SK-N-SH (cell line): ENCODE data around the gene KMT2A. TPM values are rescaled to one million over a fixed set of nuclear protein-coding genes. Genes with fewer than 3 reads are reported as not detected.

Experiments
- CTCF ChIA-PET: fragments of 300-600, 350-600 bp; formaldehyde crosslinking; extraction: SDS; loops from one replicate; lab custom pipeline; 2021; lab: Yijun Ruan, JAX
- POLR2A ChIA-PET: fragments of 350-600 bp; sonication (Branson Sonifier 250); formaldehyde crosslinking; extraction: SDS; loops from one replicate; lab custom pipeline; 2020; ENCODE audit warnings: antibody characterized with exemption, inconsistent platforms; lab: Yijun Ruan, JAX
- DNase-seq: peaks from one replicate; pipeline ENCODE4 v3.0.0; 2012
- H2AFZ ChIP-seq: fragments of 200-600 bp; sonication (generic); 2 replicates; pipeline ENCODE4 v1.8.1; 2016; ENCODE audit warnings: antibody characterized with exemption, mild to moderate bottlenecking, low read depth
- H3F3A ChIP-seq: fragments of 200-600 bp; sonication (generic); replicated peaks from 2 replicates; pipeline ENCODE3; 2016; ENCODE audit warnings: antibody characterized with exemption, mild to moderate bottlenecking; ENCODE audit not compliant: insufficient read depth
- H3K27ac ChIP-seq, 2 experiments: fragments of 200-500 bp in 1 of 2; fragments of 200-600 bp in 1 of 2; sonication (Bioruptor generic) in 1 of 2; sonication (generic), shearing (Covaris generic) in 1 of 2; 2 replicates each; pipeline versions ENCODE4 v1.5.1 to v1.6.1; 2014 to 2016; ENCODE audit warnings: low read depth in 2 of 2, inconsistent platforms in 1 of 2, low read length in 1 of 2, mild to moderate bottlenecking in 1 of 2, mixed read lengths in 1 of 2
- H3K27me3 ChIP-seq: fragments of 200-600 bp; sonication (generic), shearing (Covaris generic); 2 replicates; pipeline ENCODE4 v1.6.1; 2016; ENCODE audit warnings: mixed run types; ENCODE audit not compliant: insufficient read depth
- H3K36me3 ChIP-seq, 2 experiments: fragments of 200-500 bp in 1 of 2; fragments of 200-600 bp in 1 of 2; sonication (Bioruptor generic) in 1 of 2; sonication (generic) in 1 of 2; replicated peaks in 1 of 2; 2 replicates each; pipeline versions ENCODE3 to v1.5.1; 2014 to 2016; ENCODE audit warnings: low read length in 1 of 2, mild to moderate bottlenecking in 1 of 2; ENCODE audit not compliant: insufficient read depth in 2 of 2, control insufficient read depth in 1 of 2
- H3K4me1 ChIP-seq, 2 experiments: fragments of 200-500 bp in 1 of 2; fragments of 200-600 bp in 1 of 2; sonication (Bioruptor generic) in 1 of 2; sonication (generic), shearing (Covaris generic) in 1 of 2; 2 replicates each; pipeline versions ENCODE4 v1.5.1 to v1.6.1; 2014 to 2016; ENCODE audit warnings: low read depth in 1 of 2, low read length in 1 of 2, mixed run types in 1 of 2; ENCODE audit not compliant: insufficient read depth in 2 of 2, control insufficient read depth in 1 of 2
- H3K4me2 ChIP-seq: fragments of 200-600 bp; sonication (generic), shearing (Covaris generic); 2 replicates; pipeline ENCODE4 v1.6.1; 2017; ENCODE audit warnings: mixed run types
- H3K4me3 ChIP-seq, 2 experiments: fragments of 200-500 bp in 1 of 2; fragments of 200-600 bp in 1 of 2; sonication (Bioruptor generic) in 1 of 2; sonication (generic), shearing (Covaris generic) in 1 of 2; 2 replicates each; pipeline versions ENCODE4 v1.5.1 to v1.8.1; 2014 to 2016; ENCODE audit warnings: low read depth in 2 of 2, inconsistent platforms in 1 of 2, low read length in 1 of 2, mild to moderate bottlenecking in 1 of 2, mixed read lengths in 1 of 2, moderate library complexity in 1 of 2
- H3K79me2 ChIP-seq: fragments of 200-600 bp; sonication (generic); 2 replicates; pipeline ENCODE4 v1.8.1; 2017; ENCODE audit warnings: mild to moderate bottlenecking; ENCODE audit not compliant: insufficient read depth
- H3K9ac ChIP-seq: fragments of 200-600 bp; sonication (generic); 2 replicates; pipeline ENCODE4 v1.6.1; 2017; ENCODE audit warnings: mixed run types
- H3K9me2 ChIP-seq: fragments of 200-600 bp; sonication (generic); 2 replicates; pipeline ENCODE4 v1.6.1; 2017; ENCODE audit warnings: mixed run types
- H3K9me3 ChIP-seq: fragments of 200-600 bp; sonication (generic); 2 replicates; pipeline ENCODE4 v1.6.1; 2017; ENCODE audit warnings: mixed run types, mild to moderate bottlenecking, moderate library complexity
- H4K20me1 ChIP-seq: fragments of 200-600 bp; sonication (generic); 2 replicates; pipeline ENCODE4 v1.6.1; 2017; ENCODE audit warnings: mild to moderate bottlenecking, mixed run types; ENCODE audit not compliant: insufficient read depth
- CHD2 ChIP-seq: fragments of 150-350 bp; IDR thresholded peaks from 2 replicates; pipeline ENCODE4 v1.6.1; 2018; ENCODE audit warnings: low read length; ENCODE audit not compliant: partially characterized antibody
- ELF1 ChIP-seq: IDR thresholded peaks from 2 replicates; pipeline ENCODE4 v1.4.0; 2012
- EP300 ChIP-seq, 2 experiments: IDR thresholded peaks; 2 replicates each; pipeline versions ENCODE4 v1.4.0 to v1.6.1; 2012; ENCODE audit warnings: borderline replicate concordance in 1 of 2, low read depth in 1 of 2, low read length in 1 of 2
- EZH2phosphoT487 ChIP-seq: fragments of 200-600 bp; sonication (generic); IDR thresholded peaks from 2 replicates; pipeline ENCODE4 v1.6.1; 2017; ENCODE audit warnings: low read depth, mixed run types, mild to moderate bottlenecking, antibody characterized with exemption, moderate library complexity, borderline replicate concordance
- FOSL2 ChIP-seq: IDR thresholded peaks from 2 replicates; pipeline ENCODE4 v1.4.0; 2012; ENCODE audit warnings: low read depth, mild to moderate bottlenecking, moderate library complexity, borderline replicate concordance
- FOXJ3 ChIP-seq: sonication (generic); formaldehyde crosslinking; IDR thresholded peaks from 2 replicates; pipeline ENCODE4 v1.5.1; 2020; ENCODE audit warnings: mild to moderate bottlenecking, missing genetic modification reagents
- FOXM1 ChIP-seq: IDR thresholded peaks from 2 replicates; pipeline ENCODE4 v1.4.0; 2012; ENCODE audit warnings: low read depth, mild to moderate bottlenecking
- IRF3 ChIP-seq: fragments of 150-350 bp; IDR thresholded peaks from 2 replicates; pipeline ENCODE4 v1.6.1; 2016; ENCODE audit warnings: mild to moderate bottlenecking, low read depth, low read length
- MEF2A ChIP-seq: IDR thresholded peaks from 2 replicates; pipeline ENCODE4 v1.4.0; 2012; ENCODE audit warnings: low read depth, borderline replicate concordance
- MXI1 ChIP-seq: IDR thresholded peaks from 2 replicates; pipeline ENCODE4 v1.6.1; 2012; ENCODE audit warnings: mild to moderate bottlenecking, low read depth, low read length, improper control_type of control experiment
- NFIC ChIP-seq: IDR thresholded peaks from 2 replicates; pipeline ENCODE4 v1.4.0; 2012; ENCODE audit warnings: borderline replicate concordance
- PBX3 ChIP-seq: IDR thresholded peaks from 2 replicates; pipeline ENCODE4; 2012
- RAD21 ChIP-seq: IDR thresholded peaks from 2 replicates; pipeline ENCODE4 v1.6.1; 2012; ENCODE audit warnings: mild to moderate bottlenecking, low read length
- RCOR1 ChIP-seq: fragments of 150-350 bp; IDR thresholded peaks from 2 replicates; pipeline ENCODE4 v1.6.1; 2017; ENCODE audit warnings: antibody characterized with exemption, low read length
- RFX5 ChIP-seq: IDR thresholded peaks from 2 replicates; pipeline ENCODE4 v1.6.1; 2012; ENCODE audit warnings: mild to moderate bottlenecking, improper control_type of control experiment, low read length
- SIN3A ChIP-seq: IDR thresholded peaks from 2 replicates; pipeline ENCODE4 v1.6.1; 2012; ENCODE audit warnings: low read depth, mild to moderate bottlenecking, low read length, moderate library complexity, borderline replicate concordance
- SMC3 ChIP-seq: IDR thresholded peaks from 2 replicates; pipeline ENCODE4 v1.6.1; 2012; ENCODE audit warnings: low read depth, low read length, improper control_type of control experiment
- TCF12 ChIP-seq: IDR thresholded peaks from 2 replicates; pipeline ENCODE4 v1.4.0; 2012
- YY1 ChIP-seq: IDR thresholded peaks from 2 replicates; pipeline ENCODE4 v1.4.0; 2012; ENCODE audit warnings: low read depth, mild to moderate bottlenecking
- WGBS: methylation state at CpG from one replicate; pipeline ENCODE4 v1.1.6; 2017; ENCODE audit warnings: low lambda C conversion rate; 5-methylcytosine and 5-hydroxymethylcytosine counted together
- polyA plus RNA-seq, 3 experiments: library from polyadenylated mRNA; depleted of rRNA; stranded (reverse); fragments of >200 nt; gene quantifications; 2 replicates each; pipeline ENCODE4 v1.2.3, GENCODE V29; 2012
- TF ChIP-seq, protein P1 (sequence below): IDR thresholded peaks from 2 replicates; pipeline ENCODE4 v1.4.0; 2012; ENCODE audit warnings: low read depth, borderline replicate concordance
- TF ChIP-seq, protein P2 (sequence below): fragments of 150-350 bp; IDR thresholded peaks from 2 replicates; pipeline ENCODE4 v1.6.1; 2017; ENCODE audit warnings: antibody characterized with exemption, low read length, low read depth, borderline replicate concordance

KMT2A gene
- polyA plus RNA-seq, 1 of the 3 experiments (the other 2 are of a cell fraction) = 15.7 TPM

DNA sequence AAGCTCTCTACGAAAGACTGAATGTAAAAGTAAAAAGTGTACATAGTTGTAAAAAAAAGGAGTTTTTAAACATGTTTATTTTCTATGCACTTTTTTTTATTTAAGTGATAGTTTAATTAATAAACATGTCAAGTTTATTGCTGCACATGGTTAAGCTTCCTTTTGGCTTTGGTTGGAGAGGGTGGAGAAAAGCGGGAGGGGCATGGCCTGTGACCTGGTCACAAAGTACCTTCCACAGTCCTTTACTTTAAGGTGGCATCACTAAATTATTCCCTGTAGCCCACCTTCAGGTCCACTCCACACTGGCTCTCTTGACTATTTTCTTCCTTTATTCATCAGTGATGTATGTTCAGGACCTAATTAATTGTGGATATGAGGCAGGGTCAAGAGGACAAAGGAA lies 90.4 kb downstream of the KMT2A start:
- WGBS = 97% methylated on average over 2 of the region's 2 CpGs
- peaks cover 38 to 58% of the 10 kb centered on the region in 2 experiments for H3K36me3 ChIP-seq
- no peak overlapping the region for H3K27ac ChIP-seq
- peaks cover 17% of the 10 kb centered on the region for H3F3A ChIP-seq
- no peak overlapping the region for H3K4me2 ChIP-seq
- H3K27me3 ChIP-seq = no peaks in the 10 kb centered on the region
- TF ChIP-seq TCF12 (no peak), MEF2A (no peak), CHD2 (no peak), RFX5 (no peak), EZH2phosphoT487 (no peak), PBX3 (no peak), IRF3 (no peak), FOSL2 (no peak), FOXM1 (no peak), SMC3 (no peak), RCOR1 (no peak), FOXJ3 (no peak), MXI1 (no peak), ELF1 (no peak)
- TF ChIP-seq, protein P1, sequence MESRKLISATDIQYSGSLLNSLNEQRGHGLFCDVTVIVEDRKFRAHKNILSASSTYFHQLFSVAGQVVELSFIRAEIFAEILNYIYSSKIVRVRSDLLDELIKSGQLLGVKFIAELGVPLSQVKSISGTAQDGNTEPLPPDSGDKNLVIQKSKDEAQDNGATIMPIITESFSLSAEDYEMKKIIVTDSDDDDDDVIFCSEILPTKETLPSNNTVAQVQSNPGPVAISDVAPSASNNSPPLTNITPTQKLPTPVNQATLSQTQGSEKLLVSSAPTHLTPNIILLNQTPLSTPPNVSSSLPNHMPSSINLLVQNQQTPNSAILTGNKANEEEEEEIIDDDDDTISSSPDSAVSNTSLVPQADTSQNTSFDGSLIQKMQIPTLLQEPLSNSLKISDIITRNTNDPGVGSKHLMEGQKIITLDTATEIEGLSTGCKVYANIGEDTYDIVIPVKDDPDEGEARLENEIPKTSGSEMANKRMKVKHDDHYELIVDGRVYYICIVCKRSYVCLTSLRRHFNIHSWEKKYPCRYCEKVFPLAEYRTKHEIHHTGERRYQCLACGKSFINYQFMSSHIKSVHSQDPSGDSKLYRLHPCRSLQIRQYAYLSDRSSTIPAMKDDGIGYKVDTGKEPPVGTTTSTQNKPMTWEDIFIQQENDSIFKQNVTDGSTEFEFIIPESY = no peak
- ChIA-PET POLR2A (no interaction called here), CTCF (interaction anchor here (0.7 to 2.2 kb wide), 2 partner anchors 38 to 128 kb away, joined by 3 to 6 read pairs; no protein-coding TSS in a partner anchor)
- no peak overlapping the region for H2AFZ ChIP-seq
- H3K4me1 ChIP-seq = peaks cover 4 to 11% of the 10 kb centered on the region in 2 experiments; a peak in 3 of 4 replicates
- H3K79me2 ChIP-seq = no peaks in the 10 kb centered on the region; the same call in 1 of the 2 replicates
- H3K9ac ChIP-seq = no peak overlapping the region
- no peaks in the 10 kb centered on the region for H3K9me3 ChIP-seq
- H3K4me3 ChIP-seq = no peak overlapping the region
- no peaks in the 10 kb centered on the region for H3K9me2 ChIP-seq
- DNase-seq = no peak
- H4K20me1 ChIP-seq = no peaks in the 10 kb centered on the region

- H3K9me3 ChIP-seq = no peaks in the 10 kb centered on the region
- POLR2A ChIA-PET = no interaction called here
- H3K27ac ChIP-seq = no peak within 1 kb of the TSS
- H2AFZ ChIP-seq = no peak within 1 kb of the TSS
- H3K4me1 ChIP-seq = peaks cover 4 to 15% of the 10 kb centered on the region in 2 experiments; a peak in 3 of 4 replicates
- CTCF ChIA-PET = interaction anchor here (2.2 kb wide), 1 partner anchor 39 kb away, joined by 6 read pairs; no protein-coding TSS in a partner anchor
- H3K36me3 ChIP-seq = peaks cover 34 to 53% of the 10 kb centered on the region in 2 experiments
- DNase-seq = no peak
- no peaks in the 10 kb centered on the region for H3K9me2 ChIP-seq
- peaks cover 17% of the 10 kb centered on the region for H3F3A ChIP-seq
- 60% methylated on average over 3 of the region's 3 CpGs for WGBS
- H3K9ac ChIP-seq = no peak within 1 kb of the TSS
- no peaks in the 10 kb centered on the region for H3K27me3 ChIP-seq
- H3K4me3 ChIP-seq = no peak within 1 kb of the TSS
- H3K79me2 ChIP-seq = no peaks in the 10 kb centered on the region; the same call in 1 of the 2 replicates
- H4K20me1 ChIP-seq = no peaks in the 10 kb centered on the region
- H3K4me2 ChIP-seq = no peak within 1 kb of the TSS
- TF ChIP-seq, protein P2, sequence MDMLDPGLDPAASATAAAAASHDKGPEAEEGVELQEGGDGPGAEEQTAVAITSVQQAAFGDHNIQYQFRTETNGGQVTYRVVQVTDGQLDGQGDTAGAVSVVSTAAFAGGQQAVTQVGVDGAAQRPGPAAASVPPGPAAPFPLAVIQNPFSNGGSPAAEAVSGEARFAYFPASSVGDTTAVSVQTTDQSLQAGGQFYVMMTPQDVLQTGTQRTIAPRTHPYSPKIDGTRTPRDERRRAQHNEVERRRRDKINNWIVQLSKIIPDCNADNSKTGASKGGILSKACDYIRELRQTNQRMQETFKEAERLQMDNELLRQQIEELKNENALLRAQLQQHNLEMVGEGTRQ = no peak
- TF ChIP-seq IRF3 (no peak), NFIC (no peak), SIN3A (no peak), EP300 (IDR thresholded peaks at IDR 0.05; ENCODE audit: borderline replicate concordance in 1 of 2, low read depth in 1 of 2, low read length in 1 of 2) (no peak), YY1 (no peak), RAD21 (no peak), CHD2 (no peak), FOXJ3 (no peak)
Observed at GRCh38 chr11:118527109-118527508, 90.8 kb downstream of the KMT2A start, which contains the start of gene TTC36. Gene TTC36 (plus strand): TSS chr11:118527474. CDS start chr11:118527495, 21 bp downstream.
